ENCODE data around the gene MRPS24.

DNA sequence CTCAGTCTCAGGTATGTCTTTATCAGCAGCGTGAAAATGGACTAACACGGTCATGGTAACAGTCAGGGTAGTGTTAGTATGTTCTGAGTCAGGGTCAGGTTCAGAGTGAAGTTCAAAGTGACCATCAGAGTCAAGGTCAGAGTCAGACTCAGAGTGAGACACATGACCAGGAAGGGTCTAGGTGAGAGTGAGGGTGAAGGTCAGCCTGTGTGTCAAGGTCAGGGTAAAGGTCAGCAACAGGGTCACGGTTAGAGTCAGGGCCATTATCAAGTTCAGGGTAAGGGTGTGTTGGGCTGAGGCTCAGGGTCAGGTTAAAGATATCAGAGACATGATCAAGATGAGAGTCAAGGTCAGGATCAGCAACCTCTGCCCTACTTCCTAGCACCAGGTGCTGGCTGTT, 4.0 kb downstream of the MRPS24 start:
- TF ChIP-seq PPARG (CRISPR knock-in tag; conservative IDR thresholded peaks at IDR 0.05) (no peak), JUN (CRISPR knock-in tag; IDR thresholded peaks at IDR 0.05) (no peak), RXRA (CRISPR knock-in tag; IDR thresholded peaks at IDR 0.05) (peak; percentile 92), HIVEP1 (CRISPR knock-in tag; IDR thresholded peaks at IDR 0.05) (no peak), CBX5 (CRISPR knock-in tag; IDR thresholded peaks at IDR 0.05; ENCODE audit: borderline replicate concordance) (no peak)
- TF ChIP-seq, protein P1, sequence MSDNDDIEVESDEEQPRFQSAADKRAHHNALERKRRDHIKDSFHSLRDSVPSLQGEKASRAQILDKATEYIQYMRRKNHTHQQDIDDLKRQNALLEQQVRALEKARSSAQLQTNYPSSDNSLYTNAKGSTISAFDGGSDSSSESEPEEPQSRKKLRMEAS (IDR thresholded peaks at IDR 0.05) = no peak
- TF ChIP-seq, protein P2, sequence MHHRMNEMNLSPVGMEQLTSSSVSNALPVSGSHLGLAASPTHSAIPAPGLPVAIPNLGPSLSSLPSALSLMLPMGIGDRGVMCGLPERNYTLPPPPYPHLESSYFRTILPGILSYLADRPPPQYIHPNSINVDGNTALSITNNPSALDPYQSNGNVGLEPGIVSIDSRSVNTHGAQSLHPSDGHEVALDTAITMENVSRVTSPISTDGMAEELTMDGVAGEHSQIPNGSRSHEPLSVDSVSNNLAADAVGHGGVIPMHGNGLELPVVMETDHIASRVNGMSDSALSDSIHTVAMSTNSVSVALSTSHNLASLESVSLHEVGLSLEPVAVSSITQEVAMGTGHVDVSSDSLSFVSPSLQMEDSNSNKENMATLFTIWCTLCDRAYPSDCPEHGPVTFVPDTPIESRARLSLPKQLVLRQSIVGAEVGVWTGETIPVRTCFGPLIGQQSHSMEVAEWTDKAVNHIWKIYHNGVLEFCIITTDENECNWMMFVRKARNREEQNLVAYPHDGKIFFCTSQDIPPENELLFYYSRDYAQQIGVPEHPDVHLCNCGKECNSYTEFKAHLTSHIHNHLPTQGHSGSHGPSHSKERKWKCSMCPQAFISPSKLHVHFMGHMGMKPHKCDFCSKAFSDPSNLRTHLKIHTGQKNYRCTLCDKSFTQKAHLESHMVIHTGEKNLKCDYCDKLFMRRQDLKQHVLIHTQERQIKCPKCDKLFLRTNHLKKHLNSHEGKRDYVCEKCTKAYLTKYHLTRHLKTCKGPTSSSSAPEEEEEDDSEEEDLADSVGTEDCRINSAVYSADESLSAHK (CRISPR knock-in tag; IDR thresholded peaks at IDR 0.05; ENCODE audit: borderline replicate concordance) = no peak

Data from HepG2 (cell line).